NCI-H446 treated with DMSO at 0.1 percent for 48 hours (cell line): ENCODE data around the gene CPSF4L.
"Not testable (repeated sequence)": the region's sequence is repeated elsewhere in the genome, so short reads cannot be mapped to it uniquely, and the experiment has no call there.

Source experiments
- DNase-seq: peaks from one replicate; lab custom pipeline; 2025; lab: John Stamatoyannopoulos, UW

The CPSF4L gene, protein sequence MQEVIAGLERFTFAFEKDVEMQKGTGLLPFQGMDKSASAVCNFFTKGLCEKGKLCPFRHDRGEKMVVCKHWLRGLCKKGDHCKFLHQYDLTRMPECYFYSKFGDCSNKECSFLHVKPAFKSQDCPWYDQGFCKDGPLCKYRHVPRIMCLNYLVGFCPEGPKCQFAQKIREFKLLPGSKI

DNA sequence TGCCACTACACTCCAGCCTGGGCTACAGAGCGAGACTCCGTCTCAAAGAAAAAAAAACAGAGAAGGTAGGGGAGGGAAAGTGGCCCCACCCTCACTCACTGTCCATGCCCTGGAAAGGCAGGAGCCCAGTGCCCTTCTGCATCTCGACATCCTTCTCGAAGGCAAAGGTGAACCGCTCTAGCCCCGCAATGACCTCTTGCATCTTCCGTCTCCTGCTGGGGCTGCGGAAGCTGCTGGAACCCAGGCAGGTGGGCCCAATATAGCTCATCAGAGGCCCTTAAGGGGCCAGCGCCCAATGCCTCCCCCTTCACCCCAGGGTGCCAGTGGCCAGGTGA is at the start of gene CPSF4L:
Gene CPSF4L (minus strand): TSS at position 264 of the 335 bp plus-strand sequence. CDS start 62 bp downstream, at position 202.
- DNase-seq, result no peak

DNA sequence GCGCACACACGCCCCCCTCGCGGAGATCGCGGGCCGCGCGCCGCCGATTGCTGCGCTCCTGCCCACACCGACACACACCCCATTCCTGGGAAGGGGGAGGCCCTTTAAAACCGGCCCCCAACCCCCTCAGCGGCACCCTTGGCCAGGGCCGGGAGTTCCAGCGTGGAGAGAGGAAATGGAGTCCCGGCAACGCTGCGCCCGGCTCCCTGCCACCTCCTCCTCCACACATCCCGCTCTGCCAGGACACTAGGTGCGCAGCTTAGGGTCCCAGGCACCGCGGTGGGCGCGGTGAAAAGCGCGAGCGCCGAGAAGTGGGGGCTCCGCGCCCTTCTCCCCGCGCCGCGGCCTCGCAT is 49.7 kb upstream of the CPSF4L start:
- no peak for DNase-seq

DNA sequence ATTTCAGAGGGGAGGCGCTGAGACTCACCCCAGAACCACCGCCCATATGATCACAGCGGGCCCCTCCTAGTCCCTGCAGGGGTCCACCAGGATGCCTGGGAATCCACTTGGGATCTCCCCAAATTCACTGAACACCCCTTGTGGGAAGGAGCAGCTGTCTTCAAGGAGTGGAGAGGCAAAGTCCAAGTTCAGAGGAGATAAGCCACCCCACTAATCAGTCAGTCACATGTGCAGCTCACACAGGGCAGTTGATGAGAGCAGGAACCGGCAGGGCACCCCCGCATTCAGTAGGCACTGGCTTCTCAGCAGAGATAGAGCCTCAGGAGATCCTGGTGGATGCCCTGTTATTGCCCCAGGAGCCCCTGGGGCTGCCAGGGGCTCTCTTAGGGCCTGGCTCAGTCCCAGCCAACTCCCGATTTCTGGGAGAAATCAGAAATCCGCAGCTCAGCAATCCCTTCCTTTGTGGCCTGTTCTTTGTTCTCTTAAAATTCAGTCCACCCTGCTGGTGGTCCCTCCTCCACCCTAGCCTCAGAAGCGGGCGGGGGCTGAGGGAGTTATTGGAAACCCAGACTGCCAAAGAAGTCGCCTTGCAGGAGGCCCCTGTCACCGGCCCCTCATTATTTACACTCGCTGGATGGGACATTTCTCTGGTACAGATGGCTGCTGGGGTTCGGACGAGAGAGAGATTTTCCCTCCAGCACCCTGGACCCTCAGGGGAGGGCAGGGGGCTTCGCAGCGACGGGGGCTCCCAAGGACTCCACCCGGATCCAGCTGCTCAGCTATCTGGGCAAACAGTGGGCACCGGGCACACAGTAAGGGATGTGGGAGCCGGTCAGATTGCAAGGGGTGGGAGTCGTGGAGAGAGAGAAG is 48.3 kb upstream of the CPSF4L start:
- DNase-seq, result no peak

DNA sequence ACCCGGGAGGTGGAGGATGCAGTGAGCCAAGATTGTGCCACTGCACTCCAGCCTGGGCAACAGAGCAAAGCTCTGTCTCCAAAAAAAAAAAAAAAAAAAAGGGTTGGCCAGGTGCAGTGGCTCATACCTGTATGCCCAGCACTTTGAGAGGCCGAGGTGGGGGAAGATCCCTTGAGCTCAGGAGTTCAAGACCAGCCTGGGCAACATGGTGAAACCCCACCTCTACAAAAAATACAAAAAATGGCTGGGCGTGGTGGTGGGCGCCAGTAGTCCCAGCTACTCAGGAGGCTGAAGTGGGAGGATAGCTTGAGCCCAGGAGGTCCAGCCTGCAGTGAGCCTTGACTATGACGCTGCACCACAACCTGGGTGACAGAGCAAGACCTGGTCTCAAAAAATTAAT is 47.3 kb upstream of the CPSF4L start:
- DNase-seq, result not testable (repeated sequence)

DNA sequence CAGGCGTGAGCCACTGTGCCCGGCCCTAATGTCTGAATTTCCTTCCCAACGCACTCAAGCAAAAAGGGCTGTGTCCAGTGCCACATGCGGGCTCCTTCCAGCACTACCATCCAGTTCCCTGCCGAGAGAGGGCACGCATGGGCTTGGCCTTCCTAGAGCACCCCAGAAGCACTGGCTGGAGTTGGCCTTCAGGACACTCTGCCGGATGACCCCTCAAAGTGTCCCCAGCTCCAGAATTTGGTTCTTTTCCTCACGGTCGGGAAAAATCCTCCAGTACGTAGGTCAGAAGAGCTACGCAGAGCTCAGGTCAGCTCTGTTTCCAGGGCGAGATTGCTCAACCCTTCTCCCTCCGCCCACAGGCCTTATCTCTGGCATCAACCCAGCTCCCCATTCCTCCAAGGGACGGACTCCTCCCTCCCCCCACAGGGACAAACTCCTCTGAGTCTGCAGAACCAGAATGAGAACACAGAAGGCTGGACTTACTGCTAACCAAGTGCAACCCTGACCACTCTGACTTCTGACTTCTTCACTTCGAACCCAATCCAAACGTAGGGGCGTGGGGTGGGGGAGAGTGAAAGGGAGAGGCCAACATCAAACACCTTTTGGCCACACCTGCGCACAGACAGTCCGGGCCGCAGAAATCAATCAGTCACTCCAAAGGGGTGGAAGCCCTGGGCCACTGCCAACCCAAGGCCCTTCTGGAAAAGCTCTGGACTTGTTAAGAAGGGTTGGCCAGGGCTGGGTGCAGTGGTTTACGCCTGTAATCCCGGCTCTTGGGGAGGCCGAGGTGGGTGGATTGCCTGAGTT is 46.5 kb upstream of the CPSF4L start:
- no peak for DNase-seq

DNA sequence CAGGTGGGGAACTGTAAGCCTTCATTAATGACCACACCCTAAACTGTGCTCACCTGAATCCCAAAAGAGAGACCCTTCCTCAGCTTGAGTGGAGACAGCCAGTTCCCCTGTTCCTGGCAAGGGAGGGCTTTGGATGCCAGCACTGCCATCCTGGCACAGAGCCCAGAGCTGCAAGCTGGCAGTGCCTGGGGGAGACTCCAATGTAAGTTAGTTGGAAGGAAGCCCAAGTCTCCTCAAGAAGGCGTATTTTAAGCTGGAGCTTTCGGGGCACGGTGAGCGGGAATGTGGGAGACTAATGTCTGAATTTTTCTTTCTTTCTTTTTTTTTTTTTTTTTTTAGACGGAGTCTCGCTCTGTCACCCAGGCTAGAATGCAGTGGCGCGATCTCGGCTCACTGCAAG is 45.5 kb upstream of the CPSF4L start:
- peak; percentile 14 for DNase-seq

DNA sequence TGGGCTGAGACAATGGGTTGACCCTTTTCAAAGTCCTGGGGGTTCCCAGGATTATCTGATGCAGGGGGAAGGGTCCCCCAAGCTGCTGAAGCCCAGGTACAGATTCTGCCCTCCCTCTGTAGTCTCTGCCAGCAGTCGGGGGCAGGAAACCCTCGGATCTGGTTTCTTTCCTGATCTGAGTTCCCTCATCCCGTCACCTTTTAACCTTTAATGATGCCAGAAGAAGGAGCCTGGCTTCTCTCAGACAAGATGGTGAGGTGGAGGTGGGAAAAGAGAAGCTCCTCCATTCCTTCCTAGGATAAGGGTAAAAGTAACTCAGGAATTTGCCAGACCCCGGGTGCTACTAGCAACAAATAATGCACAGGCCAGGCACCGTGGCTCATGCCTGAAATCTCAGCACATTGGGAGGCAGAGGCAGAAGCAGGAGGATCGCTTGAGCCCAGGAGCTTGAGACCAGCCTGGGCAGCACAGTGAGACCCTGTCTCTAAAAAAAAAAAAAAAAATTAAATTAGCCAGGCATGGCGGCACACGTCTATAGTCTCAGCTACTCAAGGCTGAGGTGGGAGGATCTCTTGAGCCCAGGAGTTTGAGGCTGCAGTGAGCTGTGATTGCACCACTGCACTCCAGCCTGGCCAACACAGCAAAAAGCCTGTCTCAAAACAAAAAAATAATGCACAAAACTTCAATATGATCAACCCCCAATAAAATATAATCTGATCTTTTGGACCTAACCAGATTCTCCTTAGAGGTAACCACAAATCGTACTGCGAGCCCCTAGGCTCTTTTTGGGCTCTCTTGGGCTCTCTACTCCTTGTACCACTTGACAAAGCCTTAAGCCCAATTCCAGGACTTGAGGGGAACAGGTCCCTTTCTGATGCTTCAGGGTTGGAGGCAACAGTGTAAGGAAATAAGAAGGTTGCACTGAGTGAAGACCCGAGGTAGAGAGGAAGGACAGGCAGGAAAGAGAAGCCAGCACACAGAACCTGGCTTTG is 44.5 kb upstream of the CPSF4L start:
- no peak for DNase-seq

DNA sequence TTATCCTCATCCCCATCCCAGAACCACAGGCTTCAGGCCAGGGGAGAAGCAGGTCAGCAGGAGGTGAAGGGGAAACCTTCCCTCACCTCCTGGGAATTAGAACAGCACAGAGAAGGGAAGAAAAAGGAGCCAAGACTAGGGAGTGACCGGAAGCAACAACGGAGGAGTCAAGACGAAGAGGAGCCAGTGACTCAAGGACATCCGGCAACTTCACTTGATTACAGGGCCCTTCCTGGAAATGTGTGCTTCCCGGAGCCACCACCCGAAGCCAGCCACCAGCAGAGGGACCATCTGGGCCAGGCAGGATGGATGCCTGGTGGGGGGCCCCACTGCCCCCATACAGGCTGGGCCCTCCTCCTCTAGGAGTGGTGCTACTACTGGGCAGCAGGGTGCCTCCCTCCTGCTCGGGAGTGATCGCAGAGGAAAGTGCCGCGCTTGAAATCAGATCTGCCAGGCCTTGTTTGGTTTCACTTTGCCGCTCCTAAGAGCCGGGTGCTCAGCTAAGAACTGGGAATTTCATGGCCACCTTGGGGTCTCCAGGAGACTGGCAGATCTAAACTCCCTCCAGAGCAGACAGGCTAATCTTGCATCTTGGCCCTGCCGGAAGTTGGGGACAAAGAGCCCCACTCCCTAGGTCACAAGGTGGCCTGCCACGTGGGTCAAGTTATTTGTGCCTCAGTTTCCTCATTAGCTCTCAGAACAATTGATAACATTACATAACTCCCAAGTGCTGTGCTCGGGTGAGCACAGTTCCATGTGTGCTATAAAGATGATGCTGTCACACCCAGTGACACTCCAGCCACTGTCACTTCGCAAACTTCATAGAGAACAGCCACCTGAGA is 43.5 kb upstream of the CPSF4L start:
- DNase-seq, result no peak

DNA sequence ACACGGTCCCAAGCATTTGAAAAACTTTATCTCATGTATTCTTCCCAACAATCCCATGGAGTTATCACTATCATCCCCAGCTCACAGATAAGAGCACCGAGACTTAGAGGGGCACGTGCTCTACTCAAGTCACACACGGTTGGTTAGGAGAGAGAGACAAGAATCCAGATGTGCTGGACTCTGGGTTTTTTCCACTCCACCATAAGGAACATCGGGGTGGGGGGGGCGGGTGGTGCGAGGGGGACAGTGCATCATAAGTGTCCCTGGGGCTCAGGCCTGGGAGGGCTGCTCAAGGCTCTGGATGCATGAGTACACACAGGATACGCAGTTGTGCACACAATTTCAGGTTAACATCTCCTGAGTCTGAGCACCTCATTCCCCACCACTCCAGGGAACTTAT is 42.8 kb upstream of the CPSF4L start:
- no peak for DNase-seq

DNA sequence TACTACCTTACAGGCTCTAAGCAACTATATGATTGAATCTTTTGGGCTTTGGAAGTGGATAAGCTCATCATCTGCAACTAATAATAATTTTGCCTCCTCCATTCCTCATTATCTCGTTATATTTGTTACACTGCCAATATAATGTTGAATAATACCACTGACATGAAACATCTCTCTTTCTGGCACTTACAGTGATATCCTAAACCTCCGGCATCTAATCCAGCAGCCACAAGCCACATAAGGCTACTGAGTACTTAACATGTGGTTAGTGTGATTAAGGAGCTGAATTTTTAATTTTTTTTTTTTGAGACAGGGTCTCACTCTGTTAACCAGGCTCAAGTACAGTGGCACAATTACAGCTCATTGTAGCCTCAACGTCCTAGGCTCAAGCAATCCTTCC is 40.5 kb upstream of the CPSF4L start:
- DNase-seq, result no peak

DNA sequence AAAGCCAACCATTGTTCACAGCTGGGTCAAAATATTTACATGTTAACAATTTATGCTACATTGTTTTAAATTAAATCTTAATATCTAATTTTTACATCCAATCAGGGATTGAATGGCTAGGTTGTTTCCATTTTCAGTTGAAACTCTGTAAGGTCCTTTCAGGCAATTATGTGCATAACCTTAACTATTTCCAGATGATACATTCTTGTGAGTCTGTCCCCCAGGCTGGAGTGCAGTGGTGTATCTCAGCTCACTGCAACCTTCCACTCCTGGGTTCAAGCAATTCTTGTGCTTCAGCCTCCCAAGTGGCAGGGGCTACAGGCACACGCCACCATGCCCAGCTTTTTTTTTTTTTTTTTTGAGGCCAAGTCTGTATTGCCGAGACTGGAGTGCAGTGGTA is 39.7 kb upstream of the CPSF4L start:
- no peak for DNase-seq

DNA sequence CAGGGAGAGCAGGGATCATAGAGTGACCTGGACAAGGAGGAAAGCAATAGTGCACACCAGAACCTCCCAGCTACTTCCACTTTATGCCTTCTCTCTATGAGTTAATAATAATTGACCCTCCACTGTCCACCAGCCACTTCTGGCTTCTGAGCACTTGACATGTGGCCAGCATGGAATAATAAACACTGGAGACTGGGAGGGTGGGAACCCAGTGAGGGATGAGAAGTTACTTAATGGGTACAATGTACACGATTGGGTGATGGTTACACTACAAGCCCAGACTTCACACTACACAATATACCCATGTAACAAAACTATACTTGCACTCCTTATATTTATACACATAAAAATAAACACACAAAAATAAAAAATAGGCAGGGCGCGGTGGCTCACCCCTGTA is 38.7 kb upstream of the CPSF4L start:
- no peak for DNase-seq

DNA sequence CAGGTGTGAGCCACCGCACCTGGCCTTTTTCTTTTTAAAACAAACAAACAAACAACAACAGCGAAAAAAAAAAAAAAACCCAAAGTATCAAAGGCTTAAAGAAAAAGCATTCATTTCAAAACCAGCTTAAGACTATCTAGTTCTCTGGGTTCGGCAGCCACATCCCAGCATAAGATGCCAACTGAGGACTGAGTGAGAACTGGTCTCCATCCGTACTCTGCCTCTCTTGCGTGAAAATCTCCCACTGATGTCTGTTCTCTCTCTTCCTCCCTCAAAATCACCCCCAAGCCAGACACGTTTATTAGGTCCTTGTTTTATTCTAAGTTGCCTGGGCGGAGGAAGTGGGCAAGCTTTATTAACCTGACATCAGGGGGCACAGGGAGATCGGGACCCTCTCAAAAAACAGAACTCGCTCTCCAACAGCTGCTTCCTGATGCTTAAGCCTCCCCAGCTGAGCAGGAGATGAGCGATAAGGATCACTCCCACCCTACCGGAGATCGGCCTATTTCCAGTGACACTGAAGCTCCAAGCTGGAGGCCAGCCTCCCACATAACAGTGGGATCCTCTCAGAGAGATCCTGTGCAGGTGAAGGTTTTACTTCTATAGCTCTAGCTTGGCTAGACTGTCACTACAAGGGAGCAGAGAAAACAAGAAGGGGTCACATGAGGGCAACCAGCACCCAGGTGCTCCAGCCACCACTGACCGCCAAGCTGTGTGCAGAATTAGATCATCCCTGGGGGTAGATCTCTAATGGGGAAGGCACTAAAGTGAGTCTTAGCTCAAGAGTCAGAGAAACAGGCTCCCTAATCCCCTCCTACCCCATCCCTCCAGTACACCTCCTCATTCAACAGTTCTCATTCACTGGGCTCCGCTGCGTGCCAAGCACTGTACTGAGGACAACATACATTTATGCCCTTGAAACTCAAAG is 36.5 kb upstream of the CPSF4L start:
- no peak for DNase-seq

DNA sequence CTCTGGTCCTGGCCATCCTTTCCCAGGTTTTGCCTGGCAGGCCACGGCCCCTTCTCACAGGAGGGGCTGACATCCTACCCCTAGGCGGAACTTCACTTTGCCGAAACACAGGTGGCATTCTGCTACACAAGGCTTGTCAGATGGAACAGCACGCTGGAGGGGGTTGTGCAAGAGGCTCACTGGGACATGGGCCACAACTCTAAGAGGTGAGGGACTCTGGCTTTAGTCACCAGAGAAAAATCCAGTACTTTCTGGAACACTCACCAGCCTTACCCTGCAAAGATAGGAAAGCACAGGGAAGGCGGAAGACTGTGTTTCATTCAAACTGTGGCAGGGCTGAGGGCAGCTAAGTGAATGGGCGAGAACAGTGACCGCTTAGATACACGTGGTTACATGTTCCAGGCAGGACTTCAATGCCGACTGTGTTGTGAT is 31.8 kb upstream of the CPSF4L start:
- no peak for DNase-seq

DNA sequence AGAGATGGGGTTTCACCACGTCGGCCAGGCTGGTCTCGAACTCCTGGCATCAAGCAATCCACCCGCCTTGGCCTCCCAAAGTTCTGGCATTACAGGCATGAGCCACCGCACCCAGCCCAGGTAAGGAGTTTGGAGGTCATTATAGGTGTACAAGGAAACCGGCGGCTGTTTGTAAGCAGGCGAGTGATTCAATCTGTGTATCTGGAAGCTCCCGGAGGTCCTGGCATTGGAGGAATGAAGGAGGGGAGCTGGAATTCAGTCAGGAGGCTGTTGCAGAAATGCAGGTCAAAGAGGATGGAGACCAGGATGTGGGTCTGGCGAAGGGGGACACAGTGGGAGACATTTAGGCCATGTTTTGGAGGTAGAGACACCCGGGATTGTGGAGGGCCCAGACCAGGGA is 31.4 kb upstream of the CPSF4L start:
- no peak for DNase-seq

DNA sequence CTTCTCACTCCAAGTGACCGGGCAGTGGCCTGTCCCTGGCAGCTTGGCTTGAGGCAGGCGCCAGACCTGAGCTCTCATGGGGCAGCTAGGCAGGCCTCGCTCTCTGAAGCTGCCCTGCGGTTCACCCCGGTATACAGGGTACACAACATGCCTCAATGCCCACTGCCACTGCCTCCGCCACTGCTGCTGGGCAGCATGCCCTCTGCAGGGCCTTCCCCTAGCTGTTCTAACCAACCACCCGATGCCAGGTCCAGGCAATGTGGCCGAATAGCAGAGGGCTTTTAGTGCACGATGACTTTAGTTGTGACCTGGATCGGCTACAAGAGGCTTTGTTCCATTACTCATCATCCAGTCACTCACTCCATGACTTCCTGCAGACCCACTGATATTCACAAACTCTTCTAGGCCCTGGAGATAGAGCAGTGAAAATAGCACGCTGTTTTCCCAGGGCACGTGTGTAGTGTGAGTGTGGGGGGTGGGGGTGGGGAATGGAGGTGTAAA is 30.4 kb upstream of the CPSF4L start:
- no peak for DNase-seq

DNA sequence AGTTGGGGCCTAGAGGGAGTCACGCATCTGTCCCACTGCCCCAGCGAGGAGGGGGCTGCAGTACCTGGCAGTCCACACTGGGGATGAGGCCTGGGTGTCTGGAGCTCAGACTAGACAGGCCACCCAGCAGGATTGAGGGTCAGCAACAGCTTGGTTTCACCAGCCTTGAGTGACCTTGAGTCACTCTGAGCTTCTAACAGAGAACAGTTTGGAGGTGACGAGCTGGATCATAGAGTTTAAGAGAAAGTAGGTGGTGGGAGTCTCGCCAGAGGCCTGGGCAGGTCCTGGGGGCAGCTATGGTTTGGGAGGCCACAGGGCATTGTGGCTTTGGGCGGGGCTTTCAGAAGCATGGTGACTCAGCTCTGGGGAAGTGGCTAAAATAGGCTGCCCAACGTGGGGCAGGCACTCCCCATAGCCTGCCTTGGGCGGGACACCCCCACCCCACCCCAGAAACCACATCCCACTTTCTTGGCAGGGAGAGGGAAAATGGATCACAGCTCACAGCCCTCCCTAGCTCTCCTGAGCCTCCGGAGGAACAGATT is 29.7 kb upstream of the CPSF4L start:
- DNase-seq, result no peak

DNA sequence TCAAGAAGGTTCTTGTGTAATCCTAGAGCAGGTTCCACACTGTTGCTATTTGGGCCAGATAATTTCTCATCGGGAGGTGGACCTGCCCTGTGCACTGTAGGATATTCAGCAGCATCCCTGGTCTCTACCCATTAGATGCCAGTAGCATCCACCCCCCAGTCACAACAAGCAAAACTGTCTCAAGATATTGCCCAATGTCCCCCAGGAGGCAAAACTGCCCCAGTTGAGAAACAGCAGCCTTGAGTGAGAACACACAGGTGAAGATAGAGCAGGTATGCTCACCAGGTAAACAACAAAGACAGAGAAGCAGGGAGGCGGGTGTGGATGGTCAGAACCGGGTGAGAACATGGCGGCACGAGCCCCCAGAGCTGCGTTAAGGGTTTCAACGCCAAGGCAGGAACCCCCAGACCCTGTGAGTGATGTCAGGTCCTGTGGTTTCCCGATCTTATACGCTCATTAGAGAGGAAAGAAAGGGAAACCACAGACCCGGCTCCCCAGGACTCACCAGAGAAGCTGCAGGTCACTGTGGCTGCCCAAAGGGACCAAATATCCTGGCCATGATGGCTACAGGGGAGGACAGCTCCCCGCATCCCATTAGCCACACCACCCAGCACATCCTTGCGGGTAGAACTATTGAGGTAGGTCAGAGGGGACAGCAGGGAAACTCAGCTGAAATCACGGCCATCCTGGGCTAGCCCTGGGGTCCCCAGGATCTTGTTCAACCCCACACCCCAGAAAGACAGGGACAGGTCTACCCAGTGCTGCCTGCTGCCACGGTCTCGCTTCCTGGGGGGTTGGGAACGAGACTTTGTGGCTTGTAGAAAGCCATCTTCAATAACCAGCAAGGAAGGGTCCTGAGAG is 28.9 kb upstream of the CPSF4L start:
- DNase-seq, result no peak
